Fibroblast of lung (primary cell): ENCODE measurements around the gene FAM174B. TPM values are rescaled to one million over a fixed set of nuclear protein-coding genes. Genes with fewer than 3 reads are reported as not detected.

Experiments
- DNase-seq, 2 donors: peaks; one replicate each; pipeline versions ENCODE4 v3.0.0 to v3.0.0-alpha.2; 2010; ENCODE audit warnings: low read depth in 2 of 2
- H2AFZ ChIP-seq: 2 replicates; pipeline ENCODE4 v1.5.1; 2012; ENCODE audit warnings: low read length, control low read depth, inconsistent platforms
- H3K27ac ChIP-seq: 2 replicates; pipeline ENCODE4 v1.5.1; 2011; ENCODE audit warnings: low read length, control low read depth; ENCODE audit not compliant: insufficient read depth
- H3K27me3 ChIP-seq: 2 replicates; pipeline ENCODE4 v1.5.1; 2011; ENCODE audit warnings: mild to moderate bottlenecking, low read length; ENCODE audit not compliant: control insufficient read depth, insufficient read depth
- H3K36me3 ChIP-seq: 2 replicates; pipeline ENCODE4 v1.5.1; 2011; ENCODE audit warnings: low read length; ENCODE audit not compliant: control insufficient read depth, insufficient read depth
- H3K4me1 ChIP-seq: 2 replicates; pipeline ENCODE4 v1.5.1; 2011; ENCODE audit warnings: low read length; ENCODE audit not compliant: control insufficient read depth, insufficient read depth; ENCODE audit errors: extremely low read depth
- H3K4me2 ChIP-seq: 2 replicates; pipeline ENCODE4 v1.5.1; 2011; ENCODE audit warnings: low read length, control low read depth; ENCODE audit not compliant: insufficient read depth; ENCODE audit errors: extremely low read depth
- H3K4me3 ChIP-seq, 4 experiments: fragments of 200-600 bp in 1 of 4; sonication (generic) in 1 of 4; replicated peaks in 1 of 4; 2 replicates each; pipeline ENCODE4 v1.5.1; 2011 to 2016; ENCODE audit warnings: low read length in 4 of 4, low read depth in 3 of 4, mild to moderate bottlenecking in 3 of 4, control low read depth in 2 of 4, inconsistent platforms in 1 of 4, mixed read lengths in 1 of 4; ENCODE audit not compliant: insufficient read depth in 1 of 4; ENCODE audit errors: control extremely low read depth in 1 of 4
- H3K79me2 ChIP-seq: 2 replicates; pipeline ENCODE4 v1.5.1; 2012; ENCODE audit warnings: mild to moderate bottlenecking, low read length, inconsistent platforms; ENCODE audit not compliant: control insufficient read depth, insufficient read depth
- H3K9ac ChIP-seq: 2 replicates; pipeline ENCODE4 v1.5.1; 2011; ENCODE audit warnings: mild to moderate bottlenecking, low read length, control low read depth; ENCODE audit not compliant: insufficient read depth
- H3K9me3 ChIP-seq: 2 replicates; pipeline ENCODE4 v1.5.1; 2012; ENCODE audit warnings: low read depth, low read length; ENCODE audit not compliant: control insufficient read depth, insufficient read depth
- H4K20me1 ChIP-seq: 2 replicates; pipeline ENCODE4 v1.5.1; 2011; ENCODE audit warnings: low read length; ENCODE audit not compliant: control insufficient read depth, insufficient read depth; ENCODE audit errors: extremely low read depth
- EZH2 ChIP-seq: IDR thresholded peaks from 2 replicates; pipeline ENCODE4 v1.5.1; 2012; ENCODE audit warnings: low read length, control low read depth, mild to moderate bottlenecking; ENCODE audit errors: missing control alignments
- polyA plus RNA-seq, 2 donors: library from polyadenylated mRNA; depleted of rRNA in 1 of 2; stranded (reverse) in 1 of 2; unstranded in 1 of 2; fragments of >200 nt; gene quantifications; 2 replicates each; pipeline ENCODE4 v1.2.1, GENCODE V29; 2011 to 2012; ENCODE audit warnings: missing spikeins in 1 of 2
- total RNA-seq: library from RNA; depleted of rRNA; stranded (reverse); fragments of >200 nt; gene quantifications from 2 replicates; pipeline ENCODE4 v1.2.1, GENCODE V29; 2014
- TF ChIP-seq, protein P1 (sequence below), 2 donors: IDR thresholded peaks in 1 of 2; conservative IDR thresholded peaks in 1 of 2; 1 replicate in 1 of 2; 2 replicates in 1 of 2; pipeline ENCODE4 v1.5.1; 2011 to 2012; ENCODE audit warnings: low read length in 2 of 2, control low read depth in 1 of 2, inconsistent platforms in 1 of 2, low read depth in 1 of 2, mild to moderate bottlenecking in 1 of 2

The FAM174B gene
- total and polyA plus RNA-seq, 2 donors (not counting 1 experiment from before 2014, with no cell fraction given) = 0.87 to 2.8 TPM

- H3K36me3 ChIP-seq = no peaks in the 10 kb centered on the region
- TF ChIP-seq, protein P1, sequence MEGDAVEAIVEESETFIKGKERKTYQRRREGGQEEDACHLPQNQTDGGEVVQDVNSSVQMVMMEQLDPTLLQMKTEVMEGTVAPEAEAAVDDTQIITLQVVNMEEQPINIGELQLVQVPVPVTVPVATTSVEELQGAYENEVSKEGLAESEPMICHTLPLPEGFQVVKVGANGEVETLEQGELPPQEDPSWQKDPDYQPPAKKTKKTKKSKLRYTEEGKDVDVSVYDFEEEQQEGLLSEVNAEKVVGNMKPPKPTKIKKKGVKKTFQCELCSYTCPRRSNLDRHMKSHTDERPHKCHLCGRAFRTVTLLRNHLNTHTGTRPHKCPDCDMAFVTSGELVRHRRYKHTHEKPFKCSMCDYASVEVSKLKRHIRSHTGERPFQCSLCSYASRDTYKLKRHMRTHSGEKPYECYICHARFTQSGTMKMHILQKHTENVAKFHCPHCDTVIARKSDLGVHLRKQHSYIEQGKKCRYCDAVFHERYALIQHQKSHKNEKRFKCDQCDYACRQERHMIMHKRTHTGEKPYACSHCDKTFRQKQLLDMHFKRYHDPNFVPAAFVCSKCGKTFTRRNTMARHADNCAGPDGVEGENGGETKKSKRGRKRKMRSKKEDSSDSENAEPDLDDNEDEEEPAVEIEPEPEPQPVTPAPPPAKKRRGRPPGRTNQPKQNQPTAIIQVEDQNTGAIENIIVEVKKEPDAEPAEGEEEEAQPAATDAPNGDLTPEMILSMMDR (conservative IDR thresholded peaks at IDR 0.05 in 1 of 2, IDR thresholded peaks at IDR 0.05 in 1 of 2; ENCODE audit: low read depth in 1 of 2, low read length in 2 of 2) = no peak
- TF ChIP-seq EZH2 = no peak
- H2AFZ ChIP-seq = no peak overlapping the region
- H3K4me1 ChIP-seq = no peaks in the 10 kb centered on the region
- H3K79me2 ChIP-seq = no peaks in the 10 kb centered on the region
- no peak for DNase-seq
- peaks cover 5% of the 10 kb centered on the region for H3K27me3 ChIP-seq
- H3K4me2 ChIP-seq = no peak overlapping the region
- no peaks in the 10 kb centered on the region for H4K20me1 ChIP-seq
- no peak overlapping the region for H3K9ac ChIP-seq
- no peaks in the 10 kb centered on the region for H3K9me3 ChIP-seq
- H3K4me3 ChIP-seq = no peak overlapping the region
- no peak overlapping the region for H3K27ac ChIP-seq
These were observed 3.5 kb downstream of the FAM174B start for GRCh38 chr15:92651877-92652575.

DNA sequence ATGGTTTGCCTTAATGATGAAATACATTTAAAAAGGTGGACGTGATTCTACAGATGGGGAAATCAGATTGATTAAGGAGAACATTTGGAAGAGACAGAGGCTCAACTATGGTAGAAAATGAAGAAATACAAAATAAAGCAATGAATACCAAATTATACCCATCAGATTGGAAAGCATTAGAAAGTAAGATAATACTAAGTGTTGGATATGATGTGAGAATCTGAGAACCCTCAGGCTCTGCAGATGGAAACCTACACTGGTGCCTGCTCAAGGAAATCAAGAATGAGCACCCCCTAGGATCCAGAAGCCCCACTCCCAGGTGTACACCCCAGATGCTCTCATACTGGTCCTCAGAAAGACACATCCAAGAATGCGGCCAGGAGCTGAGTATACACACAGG lies 4.6 kb downstream of the FAM174B start:
- H3K9ac ChIP-seq = no peak overlapping the region
- H3K79me2 ChIP-seq = no peaks in the 10 kb centered on the region
- H3K4me1 ChIP-seq = no peaks in the 10 kb centered on the region
- no peak overlapping the region for H3K4me3 ChIP-seq
- H3K4me2 ChIP-seq = no peak overlapping the region
- no peaks in the 10 kb centered on the region for H4K20me1 ChIP-seq
- TF ChIP-seq, protein P1 (conservative IDR thresholded peaks at IDR 0.05 in 1 of 2, IDR thresholded peaks at IDR 0.05 in 1 of 2; ENCODE audit: low read depth in 1 of 2, low read length in 2 of 2) = no peak
- no peak for TF ChIP-seq EZH2
- no peak for DNase-seq
- H3K36me3 ChIP-seq = no peaks in the 10 kb centered on the region
- H3K9me3 ChIP-seq = no peaks in the 10 kb centered on the region
- no peak overlapping the region for H3K27ac ChIP-seq
- H3K27me3 ChIP-seq = peaks cover under 1% of the 10 kb centered on the region
- H2AFZ ChIP-seq = no peak overlapping the region

DNA sequence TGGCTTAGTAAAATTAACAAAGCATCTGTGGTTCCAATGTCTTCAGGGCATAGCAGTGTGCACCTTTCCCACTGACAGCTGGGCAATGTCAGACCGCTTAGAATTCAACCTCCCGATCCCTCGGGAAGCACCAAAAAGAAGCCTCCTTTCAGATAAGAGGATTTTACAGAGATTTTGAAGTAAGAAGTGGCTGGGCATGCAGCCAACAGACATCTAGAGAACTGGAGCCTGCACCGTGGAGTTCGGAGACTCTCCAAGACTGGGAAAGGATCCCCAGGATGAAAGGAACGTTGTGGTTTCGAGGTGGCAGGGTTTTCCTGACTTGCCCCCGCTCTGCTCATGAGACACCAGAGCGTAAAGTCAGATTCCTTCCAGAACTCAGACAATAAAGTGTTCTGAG lies 5.3 kb downstream of the FAM174B start:
- H3K4me3 ChIP-seq = no peak overlapping the region
- no peak overlapping the region for H3K4me2 ChIP-seq
- H3K36me3 ChIP-seq = no peaks in the 10 kb centered on the region
- no peaks in the 10 kb centered on the region for H3K4me1 ChIP-seq
- no peak for TF ChIP-seq EZH2
- TF ChIP-seq, protein P1 (conservative IDR thresholded peaks at IDR 0.05 in 1 of 2, IDR thresholded peaks at IDR 0.05 in 1 of 2; ENCODE audit: low read depth in 1 of 2, low read length in 2 of 2) = no peak
- no peaks in the 10 kb centered on the region for H4K20me1 ChIP-seq
- no peak overlapping the region for H2AFZ ChIP-seq
- peak; percentile 15 to 67 for DNase-seq
- H3K9me3 ChIP-seq = no peaks in the 10 kb centered on the region
- no peak overlapping the region for H3K27ac ChIP-seq
- H3K9ac ChIP-seq = no peak overlapping the region
- H3K79me2 ChIP-seq = no peaks in the 10 kb centered on the region
- no peaks in the 10 kb centered on the region for H3K27me3 ChIP-seq
